SK-N-MC (cell line): ENCODE data around the gene ADCYAP1R1.

ENCODE experiments used
- EZH2 ChIP-seq: fragments of 200-600 bp; sonication (generic); IDR thresholded peaks from one replicate; pipeline ENCODE4 v1.6.1; 2017; ENCODE audit warnings: antibody characterized with exemption
- FOXP2 ChIP-seq: optimal IDR thresholded peaks from 2 replicates; pipeline ENCODE3; 2011; ENCODE audit warnings: mild to moderate bottlenecking, moderate library complexity; ENCODE audit not compliant: insufficient read depth; ENCODE audit errors: extremely low read length, control extremely low read depth
- POLR2AphosphoS5 ChIP-seq: IDR thresholded peaks from 2 replicates; pipeline ENCODE4 v1.6.1; 2012; ENCODE audit warnings: mild to moderate bottlenecking, low read depth, low read length, borderline replicate concordance

- no peak for TF ChIP-seq EZH2
- TF ChIP-seq POLR2AphosphoS5 = no peak
- no peak for TF ChIP-seq FOXP2
Observed at GRCh38 chr7:31098642-31099360, 46.7 kb downstream of the ADCYAP1R1 start.
